B cell (primary cell): Measurements from ENCODE around the gene CDC42SE2.
"Not testable (repeated sequence)": the region's sequence is repeated elsewhere in the genome, so short reads cannot be mapped to it uniquely, and the experiment has no call there.

Experiments used
- EZH2 ChIP-seq: IDR thresholded peaks from 2 replicates; pipeline ENCODE4 v1.6.1; 2012; ENCODE audit warnings: borderline replicate concordance, low read depth, mild to moderate bottlenecking, moderate library complexity, low read length; ENCODE audit not compliant: insufficient read depth, poor library complexity, severe bottlenecking
- TF ChIP-seq, protein P1 (sequence below): fragments of 200-600 bp; IDR thresholded peaks from one replicate; pipeline ENCODE4 v1.8.0; 2022; ENCODE audit warnings: antibody characterized with exemption, mild to moderate bottlenecking

- TF ChIP-seq, protein P1, sequence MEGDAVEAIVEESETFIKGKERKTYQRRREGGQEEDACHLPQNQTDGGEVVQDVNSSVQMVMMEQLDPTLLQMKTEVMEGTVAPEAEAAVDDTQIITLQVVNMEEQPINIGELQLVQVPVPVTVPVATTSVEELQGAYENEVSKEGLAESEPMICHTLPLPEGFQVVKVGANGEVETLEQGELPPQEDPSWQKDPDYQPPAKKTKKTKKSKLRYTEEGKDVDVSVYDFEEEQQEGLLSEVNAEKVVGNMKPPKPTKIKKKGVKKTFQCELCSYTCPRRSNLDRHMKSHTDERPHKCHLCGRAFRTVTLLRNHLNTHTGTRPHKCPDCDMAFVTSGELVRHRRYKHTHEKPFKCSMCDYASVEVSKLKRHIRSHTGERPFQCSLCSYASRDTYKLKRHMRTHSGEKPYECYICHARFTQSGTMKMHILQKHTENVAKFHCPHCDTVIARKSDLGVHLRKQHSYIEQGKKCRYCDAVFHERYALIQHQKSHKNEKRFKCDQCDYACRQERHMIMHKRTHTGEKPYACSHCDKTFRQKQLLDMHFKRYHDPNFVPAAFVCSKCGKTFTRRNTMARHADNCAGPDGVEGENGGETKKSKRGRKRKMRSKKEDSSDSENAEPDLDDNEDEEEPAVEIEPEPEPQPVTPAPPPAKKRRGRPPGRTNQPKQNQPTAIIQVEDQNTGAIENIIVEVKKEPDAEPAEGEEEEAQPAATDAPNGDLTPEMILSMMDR: not testable (repeated sequence)
- TF ChIP-seq EZH2: not testable (repeated sequence)
Observed at GRCh38 chr5:131278741-131279124, 14.9 kb downstream of the CDC42SE2 start.
